Pons (tissue), 1 donor: ENCODE data around the gene ZBTB11.
"Not testable (repeated sequence)": the region's sequence is repeated elsewhere in the genome, so short reads cannot be mapped to it uniquely, and the experiment has no call there.

Source experiments
- DNase-seq: peaks from one replicate; pipeline ENCODE4 v3.0.0-alpha.2; 2016; ENCODE audit warnings: low spot score

Gene ZBTB11

GRCh38 chr3:101615525-101615924 lies 61.4 kb downstream of the ZBTB11 start:
- DNase-seq = no peak

- not testable (repeated sequence) for DNase-seq
Observed at GRCh38 chr3:101613014-101613413, 63.9 kb downstream of the ZBTB11 start.

- DNase-seq = no peak
Observed at GRCh38 chr3:101611023-101611422, 65.9 kb downstream of the ZBTB11 start.

GRCh38 chr3:101605398-101605797 lies 71.5 kb downstream of the ZBTB11 start:
- DNase-seq = not testable (repeated sequence)

GRCh38 chr3:101603184-101603583 lies 73.7 kb downstream of the ZBTB11 start:
- no peak for DNase-seq

- DNase-seq = no peak
Observed at GRCh38 chr3:101602731-101603130, 74.2 kb downstream of the ZBTB11 start.
